ENCODE data around the gene FRK.

- no peak for TF ChIP-seq POLR2A (IDR thresholded peaks at IDR 0.05)
- no peak for TF ChIP-seq CTCF (IDR thresholded peaks at IDR 0.05)
- TF ChIP-seq POLR2AphosphoS5 (IDR thresholded peaks at IDR 0.05): no peak
Observed at GRCh38 chr6:116012471-116012949, 48.2 kb downstream of the FRK start.

All from sigmoid colon (tissue), 4 donors.